GM23338 (cell line): ENCODE data around the gene TXN.

Source experiments
- CTCF ChIP-seq, 2 experiments: fragments of 200-600 bp in 1 of 2; sonication (generic) in 1 of 2; conservative IDR thresholded peaks; 2 replicates each; pipeline versions ENCODE4 v1.5.1 to v1.6.1; 2016 to 2017; ENCODE audit warnings: antibody characterized with exemption in 2 of 2, low read depth in 2 of 2, mild to moderate bottlenecking in 2 of 2, moderate library complexity in 1 of 2
- EZH2 ChIP-seq: fragments of 200-600 bp; sonication (generic); IDR thresholded peaks from one replicate; pipeline ENCODE4 v1.8.0; 2017; ENCODE audit warnings: antibody characterized with exemption, mild to moderate bottlenecking, low read depth; ENCODE audit not compliant: unreplicated experiment
- POLR2AphosphoS5 ChIP-seq: IDR thresholded peaks from 2 replicates; pipeline ENCODE4 v1.6.1; 2016; ENCODE audit warnings: antibody characterized with exemption, low read depth
- REST ChIP-seq: IDR thresholded peaks from one replicate; pipeline ENCODE4 v1.6.1; 2018; ENCODE audit warnings: antibody characterized with exemption; ENCODE audit not compliant: unreplicated experiment

GRCh38 chr9:110288503-110288902 is 32.2 kb upstream of the TXN start:
- no peak for TF ChIP-seq CTCF (conservative IDR thresholded peaks at IDR 0.05; ENCODE audit: low read depth in 2 of 2)
- no peak for TF ChIP-seq REST
- TF ChIP-seq EZH2, result no peak
- TF ChIP-seq POLR2AphosphoS5, result no peak
